HepG2 (cell line): Measurements from ENCODE around the gene DOCK2. TPM values are rescaled to one million over a fixed set of nuclear protein-coding genes. Genes with fewer than 3 reads are reported as not detected.

Experiments used
- ATAC-seq: fragments of 200-7000 bp; cut with Tn5 transposase; 3 replicates; pipeline ENCODE4 v1.9.1; 2020; ENCODE audit warnings: mild to moderate bottlenecking, moderate library complexity
- BruUV-seq: library from RNA; stranded (reverse); fragments of 400-500 nt; replicated peaks from 2 replicates; lab custom pipeline; 2021; lab: Mats Ljungman, UMichigan
- CTCF ChIA-PET: fragments of 300-600 bp; formaldehyde crosslinking; extraction: SDS; loops from one replicate; lab custom pipeline; 2021; ENCODE audit warnings: low total read pairs, inconsistent platforms, low intra/inter-chr PET ratio; lab: Yijun Ruan, JAX
- POLR2A ChIA-PET: fragments of 350-600 bp; sonication (Branson Sonifier 250); formaldehyde crosslinking; loops from one replicate; lab custom pipeline; 2020; ENCODE audit warnings: antibody characterized with exemption, inconsistent platforms; lab: Yijun Ruan, JAX
- DNase-seq: peaks from one replicate; pipeline ENCODE4 v3.0.0-alpha.2; 2015; ENCODE audit warnings: low spot score
- FAIRE-seq: peaks from 3 replicates; lab custom pipeline; 2011; peaks lifted over from hg19 to GRCh38; lab: Jason Lieb, UNC
- H2AFZ ChIP-seq: one replicate; pipeline ENCODE4 v1.6.1; 2011; ENCODE audit warnings: low read length, inconsistent platforms
- H3K27ac ChIP-seq: fragments of 300-600 bp; 3 replicates; pipeline ENCODE4 v1.8.0; 2011; ENCODE audit warnings: mixed run types, mild to moderate bottlenecking, mixed read lengths, low read length, inconsistent platforms; ENCODE audit not compliant: insufficient read depth; ENCODE audit errors: extremely low read length
- H3K27me3 ChIP-seq, 2 experiments: fragments of 200-600 bp in 1 of 2; 2 replicates in 1 of 2; 3 replicates in 1 of 2; pipeline versions ENCODE4 v1.6.0 to v1.8.0; 2011; ENCODE audit warnings: low read length in 2 of 2, mild to moderate bottlenecking in 2 of 2, moderate library complexity in 2 of 2, inconsistent platforms in 1 of 2; ENCODE audit not compliant: insufficient read depth in 2 of 2, control insufficient read depth in 1 of 2
- H3K36me3 ChIP-seq, 2 experiments: fragments of 200-600 bp in 1 of 2; replicated peaks in 1 of 2; 2 replicates in 1 of 2; 3 replicates in 1 of 2; pipeline versions ENCODE4 v1.5.1 to v1.8.0; 2011; ENCODE audit warnings: low read length in 2 of 2, inconsistent platforms in 1 of 2; ENCODE audit not compliant: insufficient read depth in 2 of 2, control insufficient read depth in 1 of 2
- H3K4me1 ChIP-seq: 2 replicates; pipeline ENCODE4 v1.5.1; 2012; ENCODE audit warnings: low read length, inconsistent platforms; ENCODE audit not compliant: insufficient read depth
- H3K4me2 ChIP-seq: 2 replicates; pipeline ENCODE4 v1.6.0; 2011; ENCODE audit warnings: low read depth, low read length, inconsistent platforms
- H3K4me3 ChIP-seq, 3 experiments: fragments of 200-600 bp in 1 of 3; sonication (generic), shearing (Covaris generic) in 1 of 3; replicated peaks in 1 of 3; 2 replicates each; pipeline ENCODE4 v1.5.1; 2011 to 2016; ENCODE audit warnings: low read length in 3 of 3, inconsistent platforms in 2 of 3, low read depth in 2 of 3, mild to moderate bottlenecking in 2 of 3, control low read depth in 1 of 3, mixed read lengths in 1 of 3; ENCODE audit not compliant: insufficient read depth in 1 of 3
- H3K79me2 ChIP-seq: one replicate; pipeline ENCODE4 v1.6.1; 2011; ENCODE audit warnings: low read length, inconsistent platforms; ENCODE audit not compliant: insufficient read depth
- H3K9ac ChIP-seq: 2 replicates; pipeline ENCODE4 v1.6.0; 2011; ENCODE audit warnings: mild to moderate bottlenecking, low read depth, low read length, inconsistent platforms; ENCODE audit not compliant: insufficient read depth
- H3K9me3 ChIP-seq: 2 replicates; pipeline ENCODE4 v1.5.1; 2012; ENCODE audit warnings: mild to moderate bottlenecking, low read length
- H4K20me1 ChIP-seq: 2 replicates; pipeline ENCODE4 v1.6.0; 2011; ENCODE audit warnings: inconsistent platforms, mild to moderate bottlenecking, low read length, moderate library complexity; ENCODE audit not compliant: insufficient read depth
- FOXK1 ChIP-seq: sonication (generic); formaldehyde crosslinking; IDR thresholded peaks from 2 replicates; pipeline ENCODE4 v1.4.0; 2020; ENCODE audit warnings: low read depth, missing genetic modification reagents, borderline replicate concordance
- MLX ChIP-seq: IDR thresholded peaks from 2 replicates; pipeline ENCODE4 v1.6.1; 2016
- PAX8 ChIP-seq: sonication (generic); formaldehyde crosslinking; IDR thresholded peaks from 2 replicates; pipeline ENCODE4 v1.8.0; 2022; ENCODE audit warnings: mild to moderate bottlenecking, missing genetic modification reagents, borderline replicate concordance
- SKIL ChIP-seq: sonication (generic); formaldehyde crosslinking; IDR thresholded peaks from 2 replicates; pipeline ENCODE4 v1.8.0; 2022; ENCODE audit warnings: missing genetic modification reagents, mild to moderate bottlenecking, moderate library complexity, borderline replicate concordance
- WIZ ChIP-seq: sonication (generic); formaldehyde crosslinking; IDR thresholded peaks from 2 replicates; pipeline ENCODE4 v1.5.1; 2020; ENCODE audit warnings: mild to moderate bottlenecking, missing genetic modification reagents
- ZKSCAN5 ChIP-seq: sonication (generic); formaldehyde crosslinking; IDR thresholded peaks from 2 replicates; pipeline ENCODE4 v1.5.1; 2020; ENCODE audit warnings: mild to moderate bottlenecking, missing genetic modification reagents
- ZKSCAN8 ChIP-seq: IDR thresholded peaks from 2 replicates; pipeline ENCODE4 v1.6.1; 2016; ENCODE audit warnings: borderline replicate concordance, missing genetic modification reagents, missing compliant biosample characterization
- ZNF281 ChIP-seq: sonication (generic); formaldehyde crosslinking; IDR thresholded peaks from 2 replicates; pipeline ENCODE4 v1.4.0; 2020; ENCODE audit warnings: missing genetic modification reagents, borderline replicate concordance
- ZNF615 ChIP-seq: sonication (generic); formaldehyde crosslinking; IDR thresholded peaks from 2 replicates; pipeline ENCODE4 v1.5.0; 2020; ENCODE audit warnings: mild to moderate bottlenecking, missing genetic modification reagents, borderline replicate concordance
- ZNF687 ChIP-seq: sonication (generic); formaldehyde crosslinking; IDR thresholded peaks from 2 replicates; pipeline ENCODE4 v1.5.1; 2020; ENCODE audit warnings: mild to moderate bottlenecking, missing genetic modification reagents, moderate library complexity
- WGBS: methylation state at CpG from one replicate; pipeline ENCODE4 v1.1.6; 2017; ENCODE audit warnings: low lambda C conversion rate; 5-methylcytosine and 5-hydroxymethylcytosine counted together
- in situ Hi-C: cut with HindIII; loops from 2 replicates; pipeline ENCODE4 v1.10.0; 2017; ENCODE audit warnings: low pct_unique_long_range_greater_than_20kb; ENCODE audit not compliant: extremely low pct_ligation_motif_present
- intact Hi-C: fragments of 100-400 bp; cut with micrococcal nuclease; formaldehyde crosslinking; loops from one replicate; pipeline ENCODE4 v1.10.0; 2022; ENCODE audit not compliant: unreplicated experiment
- polyA plus RNA-seq, 8 experiments: library from polyadenylated mRNA; depleted of rRNA in 3 of 8; stranded (reverse) in 7 of 8; unstranded in 1 of 8; fragments of >200 nt; fragmentation: Illumina TruSeq in 4 of 8; extraction: Trizol in 4 of 8; gene quantifications; 2 replicates each; pipeline versions ENCODE4 v1.2.1 to v1.2.3, GENCODE V29; 2011 to 2016; ENCODE audit warnings: low read depth in 4 of 8, missing spikeins in 1 of 8, mixed read lengths in 1 of 8; ENCODE audit not compliant: insufficient read depth in 1 of 8
- total RNA-seq, 5 experiments: library from RNA; depleted of rRNA; stranded (reverse); fragments of >200 nt; fragmentation: Illumina TruSeq; extraction: Trizol; gene quantifications; 2 replicates each; pipeline ENCODE4 v1.2.3, GENCODE V29; 2016; ENCODE audit warnings: low read depth in 1 of 5

DOCK2 gene
- total and polyA plus RNA-seq, 2 of the 13 experiments (the other 11 are each of a cell fraction or from before 2014, with no cell fraction given) = not detected

- no peak overlapping the region for H2AFZ ChIP-seq
- FAIRE-seq (no peak), ATAC-seq (no peak), DNase-seq (no peak)
- H3K27ac ChIP-seq = no peak overlapping the region
- no peaks in the 10 kb centered on the region for H4K20me1 ChIP-seq
- in situ Hi-C loops (no loop called here), intact Hi-C loops (no loop called here)
- no peaks in the 10 kb centered on the region for H3K4me1 ChIP-seq
- H3K27me3 ChIP-seq = peaks cover 0 to under 1% of the 10 kb centered on the region in 2 experiments; a peak in 1 of 5 replicates
- ChIA-PET CTCF (no interaction called here), POLR2A (no interaction called here)
- H3K4me3 ChIP-seq = no peak overlapping the region
- no peak overlapping the region for H3K9ac ChIP-seq
- TF ChIP-seq WIZ (CRISPR knock-in tag) = no peak
- TF ChIP-seq ZNF281 (CRISPR knock-in tag) = no peak
- TF ChIP-seq ZNF687 (CRISPR knock-in tag) = no peak
- no peak for TF ChIP-seq ZKSCAN8 (CRISPR knock-in tag)
- TF ChIP-seq ZKSCAN5 = no peak
- TF ChIP-seq SKIL (CRISPR knock-in tag) = no peak
- no peak for TF ChIP-seq PAX8 (CRISPR knock-in tag)
- TF ChIP-seq FOXK1 (CRISPR knock-in tag) = no peak
- no peak for TF ChIP-seq MLX
- TF ChIP-seq ZNF615 = no peak
- no peak overlapping the region for H3K4me2 ChIP-seq
- no peaks in the 10 kb centered on the region for H3K9me3 ChIP-seq
- BruUV-seq = no TSS peak
- H3K36me3 ChIP-seq = no peaks in the 10 kb centered on the region
- H3K79me2 ChIP-seq = no peaks in the 10 kb centered on the region
- WGBS = 0% methylated on average over 5 of the region's 6 CpGs
These were observed 164.3 kb downstream of the DOCK2 start for GRCh38 chr5:169801324-169801777.
